Bronchial epithelial cell (primary cell): ENCODE data around the gene TRABD2B. TPM values are rescaled to one million over a fixed set of nuclear protein-coding genes. Genes with fewer than 3 reads are reported as not detected.
A peak's percentile ranks its signal among the peaks of the same experiment; 100 is the strongest.

Source experiments
- DNase-seq: peaks from one replicate; pipeline ENCODE4 v3.0.0-alpha.2; 2010; ENCODE audit warnings: low read depth
- FAIRE-seq: peaks from 2 replicates; lab custom pipeline; 2011; peaks lifted over from hg19 to GRCh38; lab: Jason Lieb, UNC
- H3K27me3 ChIP-seq: 2 replicates; pipeline ENCODE4 v1.5.1; 2011; ENCODE audit warnings: low read length; ENCODE audit not compliant: control insufficient read depth, insufficient read depth
- H3K36me3 ChIP-seq: 2 replicates; pipeline ENCODE4 v1.5.1; 2011; ENCODE audit warnings: low read length; ENCODE audit not compliant: control insufficient read depth, insufficient read depth
- H3K4me3 ChIP-seq: 2 replicates; pipeline ENCODE4 v1.5.1; 2011; ENCODE audit warnings: mild to moderate bottlenecking, low read depth, low read length, control low read depth
- total RNA-seq: library from RNA; depleted of rRNA; stranded (reverse); fragments of >200 nt; gene quantifications from 2 replicates; pipeline ENCODE4 v1.2.1, GENCODE V29; 2014
- TF ChIP-seq, protein P1 (sequence below): IDR thresholded peaks from 2 replicates; pipeline ENCODE4 v1.5.1; 2011; ENCODE audit warnings: mild to moderate bottlenecking, moderate library complexity, low read length, control low read depth, inconsistent platforms; ENCODE audit not compliant: insufficient read depth, severe bottlenecking

TRABD2B gene
- total RNA-seq, 1 donor from 2014 or later, result under 0.01 TPM

DNA sequence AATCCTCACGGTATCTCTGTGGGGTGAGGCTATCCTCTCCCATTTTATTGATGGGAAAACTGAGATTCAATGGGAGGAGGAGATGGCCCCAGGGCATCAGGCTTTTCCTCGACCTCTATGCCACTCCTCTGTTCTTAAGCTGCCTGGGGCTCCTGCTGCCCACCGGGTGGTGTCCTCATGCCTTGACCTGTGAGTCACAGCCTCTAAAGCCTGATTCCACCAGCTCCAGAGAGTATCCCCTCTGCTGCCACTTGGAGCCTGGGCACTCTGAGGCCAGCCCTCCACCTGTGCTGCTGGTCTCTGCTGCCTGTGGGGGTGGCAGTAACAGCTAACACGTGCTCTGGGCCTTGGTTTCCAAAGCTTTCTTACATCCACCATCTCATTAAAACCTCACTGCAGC lies 241.2 kb downstream of the TRABD2B start:
- TF ChIP-seq, protein P1, sequence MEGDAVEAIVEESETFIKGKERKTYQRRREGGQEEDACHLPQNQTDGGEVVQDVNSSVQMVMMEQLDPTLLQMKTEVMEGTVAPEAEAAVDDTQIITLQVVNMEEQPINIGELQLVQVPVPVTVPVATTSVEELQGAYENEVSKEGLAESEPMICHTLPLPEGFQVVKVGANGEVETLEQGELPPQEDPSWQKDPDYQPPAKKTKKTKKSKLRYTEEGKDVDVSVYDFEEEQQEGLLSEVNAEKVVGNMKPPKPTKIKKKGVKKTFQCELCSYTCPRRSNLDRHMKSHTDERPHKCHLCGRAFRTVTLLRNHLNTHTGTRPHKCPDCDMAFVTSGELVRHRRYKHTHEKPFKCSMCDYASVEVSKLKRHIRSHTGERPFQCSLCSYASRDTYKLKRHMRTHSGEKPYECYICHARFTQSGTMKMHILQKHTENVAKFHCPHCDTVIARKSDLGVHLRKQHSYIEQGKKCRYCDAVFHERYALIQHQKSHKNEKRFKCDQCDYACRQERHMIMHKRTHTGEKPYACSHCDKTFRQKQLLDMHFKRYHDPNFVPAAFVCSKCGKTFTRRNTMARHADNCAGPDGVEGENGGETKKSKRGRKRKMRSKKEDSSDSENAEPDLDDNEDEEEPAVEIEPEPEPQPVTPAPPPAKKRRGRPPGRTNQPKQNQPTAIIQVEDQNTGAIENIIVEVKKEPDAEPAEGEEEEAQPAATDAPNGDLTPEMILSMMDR, result no peak
- DNase-seq, result no peak
- no peaks in the 10 kb centered on the region for H3K27me3 ChIP-seq
- FAIRE-seq, result no peak
- H3K4me3 ChIP-seq, result no peak overlapping the region
- H3K36me3 ChIP-seq, result no peaks in the 10 kb centered on the region

DNA sequence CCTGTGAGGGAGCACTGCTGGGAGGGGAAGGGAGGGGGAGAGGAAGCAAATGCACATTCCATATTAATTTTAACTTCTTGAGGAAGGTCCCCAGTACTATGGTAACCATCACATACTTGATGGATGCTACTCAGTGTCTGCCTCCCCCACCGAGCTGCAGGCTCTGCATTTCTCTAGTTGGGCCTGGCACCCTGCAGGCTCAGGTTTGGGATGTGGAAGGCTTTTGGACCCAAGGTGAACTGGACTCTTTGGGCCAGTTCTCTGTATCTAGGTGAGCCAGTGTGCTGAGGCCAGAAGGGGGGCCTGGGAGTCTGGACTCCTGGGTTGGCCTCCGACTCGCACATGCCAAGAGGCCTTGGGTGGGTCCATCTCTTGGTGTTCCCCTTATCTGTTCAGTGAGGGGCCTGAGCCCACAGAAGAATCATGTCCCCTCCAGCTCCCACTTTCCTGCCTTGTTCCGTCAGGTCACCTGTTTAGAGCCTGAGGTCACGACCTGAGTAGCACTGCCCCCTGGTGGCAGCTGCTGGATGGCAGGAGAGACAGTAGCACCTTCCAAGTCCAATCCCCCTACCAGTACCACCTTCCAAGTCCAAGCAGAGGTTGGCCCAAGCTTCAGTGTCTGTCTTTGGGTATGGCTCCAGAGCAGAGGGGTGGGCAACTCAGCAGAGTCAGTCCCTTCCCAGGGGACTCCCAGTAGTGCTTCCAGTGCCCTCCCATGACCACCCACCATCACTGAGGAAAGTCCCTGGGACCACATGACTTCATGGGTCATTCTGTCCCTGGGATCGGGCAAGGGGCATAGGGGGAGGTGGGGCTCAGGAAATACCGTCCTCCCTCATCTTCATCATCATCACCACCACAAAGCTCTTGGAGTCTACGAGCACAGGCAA lies 241.8 kb downstream of the TRABD2B start:
- TF ChIP-seq, protein P1, result peak; percentile 57
- H3K36me3 ChIP-seq, result no peaks in the 10 kb centered on the region
- H3K27me3 ChIP-seq, result no peaks in the 10 kb centered on the region
- FAIRE-seq (no peak), DNase-seq (peak; percentile 8)
- H3K4me3 ChIP-seq, result no peak overlapping the region

DNA sequence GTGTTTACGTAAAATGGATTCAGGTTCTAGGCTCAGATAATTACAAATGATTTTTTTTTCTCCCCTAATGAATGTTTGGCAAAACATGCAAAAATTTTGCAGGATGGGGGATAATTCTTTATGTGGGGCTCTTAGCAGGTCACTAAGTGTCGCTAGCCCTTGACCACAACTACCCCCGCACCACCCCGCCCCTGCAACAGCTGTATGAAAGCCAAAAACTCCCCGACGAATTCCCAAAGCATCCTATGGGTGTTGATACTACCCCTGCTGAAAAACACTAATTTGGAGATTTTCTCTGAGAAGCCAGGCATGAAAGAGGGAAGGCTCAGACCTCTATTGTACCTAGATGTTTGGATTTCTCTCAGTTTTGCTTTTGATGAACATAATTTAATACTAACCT lies 243.0 kb downstream of the TRABD2B start:
- DNase-seq, result no peak
- peaks cover 2% of the 10 kb centered on the region for H3K27me3 ChIP-seq
- no peak overlapping the region for H3K4me3 ChIP-seq
- TF ChIP-seq, protein P1, result no peak
- no peaks in the 10 kb centered on the region for H3K36me3 ChIP-seq
- no peak for FAIRE-seq

DNA sequence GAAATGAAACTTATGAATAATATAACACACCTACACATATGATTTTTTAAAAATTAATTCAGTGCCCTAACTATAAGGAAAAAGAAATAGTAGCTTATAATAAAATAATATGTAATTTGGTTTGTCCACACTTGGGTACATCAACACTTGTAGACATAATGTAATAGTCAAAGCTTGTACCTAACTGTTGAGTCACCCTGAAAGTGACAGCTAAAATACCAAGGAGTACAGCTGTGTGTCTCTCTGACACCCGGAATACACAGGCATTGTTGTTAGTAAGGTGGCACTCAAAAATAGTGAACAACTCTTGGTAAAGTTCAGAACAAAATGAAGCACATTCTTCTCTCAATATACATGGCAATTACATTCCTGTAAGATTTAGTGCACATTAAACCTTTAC lies 243.4 kb downstream of the TRABD2B start:
- no peak for DNase-seq
- TF ChIP-seq, protein P1, result no peak
- no peak for FAIRE-seq

DNA sequence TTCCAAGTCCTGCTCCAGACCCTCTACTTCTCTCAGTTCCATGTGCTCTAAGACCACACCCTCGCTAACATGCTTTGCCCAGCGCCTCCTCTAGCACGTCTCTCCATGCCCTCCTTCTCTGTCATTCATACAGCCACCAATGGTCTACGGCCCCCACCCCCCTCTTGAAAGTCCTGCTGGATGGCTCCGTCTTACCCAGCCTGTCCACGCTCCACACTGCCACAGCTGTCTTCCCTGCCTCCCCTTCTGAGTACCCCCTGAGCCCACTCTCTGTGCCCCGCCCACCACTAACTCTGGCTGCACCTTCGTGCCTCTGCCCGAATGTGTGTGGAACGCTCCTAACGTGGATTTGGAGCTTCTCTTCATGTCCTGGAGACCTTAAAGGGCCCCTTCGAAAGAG lies 244.6 kb downstream of the TRABD2B start:
- no peak overlapping the region for H3K4me3 ChIP-seq
- DNase-seq (no peak), FAIRE-seq (no peak)
- TF ChIP-seq, protein P1, result no peak
- H3K27me3 ChIP-seq, result peaks cover 2% of the 10 kb centered on the region
- H3K36me3 ChIP-seq, result no peaks in the 10 kb centered on the region

More for the DNA sequence above, 243.4 kb downstream of the TRABD2B start:
- H3K27me3 ChIP-seq, result peaks cover 2% of the 10 kb centered on the region
- H3K4me3 ChIP-seq, result no peak overlapping the region
- no peaks in the 10 kb centered on the region for H3K36me3 ChIP-seq

DNA sequence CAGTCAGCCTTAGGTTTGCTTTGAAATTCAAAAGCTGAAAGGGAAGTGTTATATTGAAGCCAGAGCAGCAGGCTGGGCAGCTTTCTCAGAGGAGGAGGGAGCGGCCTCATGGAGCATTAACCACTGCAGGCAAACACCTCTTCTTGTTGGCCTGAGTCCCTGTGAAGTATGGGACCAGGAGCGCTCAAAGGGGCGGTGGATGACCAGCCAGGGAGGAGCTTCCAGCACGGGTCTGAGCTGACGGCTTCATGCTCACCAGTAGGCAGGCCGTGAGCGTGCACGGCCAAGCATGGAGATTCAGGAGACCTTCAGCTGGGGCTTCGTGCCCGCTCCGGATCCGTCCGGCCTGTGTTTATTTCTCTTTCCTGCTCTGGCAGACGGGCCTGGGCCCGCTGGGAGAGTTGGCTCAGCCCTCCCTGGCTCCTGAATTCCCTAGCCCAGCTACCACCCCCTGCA lies 245.2 kb downstream of the TRABD2B start:
- TF ChIP-seq, protein P1, result no peak
- Histone ChIP-seq H3K4me3 (no peak overlapping the region), H3K36me3 (no peaks in the 10 kb centered on the region), H3K27me3 (peaks cover 2% of the 10 kb centered on the region)
- FAIRE-seq, result no peak
- DNase-seq, result no peak
